NCI-H748 (cell line): Measurements from ENCODE around the gene KCNAB1.

ENCODE experiments used
- DNase-seq: peaks from one replicate; lab custom pipeline; 2025; ENCODE audit not compliant: unreplicated experiment; lab: John Stamatoyannopoulos, UW

The KCNAB1 gene

GRCh38 chr3:156311431-156311830, 191.1 kb downstream of the KCNAB1 start:
- no peak for DNase-seq

DNA sequence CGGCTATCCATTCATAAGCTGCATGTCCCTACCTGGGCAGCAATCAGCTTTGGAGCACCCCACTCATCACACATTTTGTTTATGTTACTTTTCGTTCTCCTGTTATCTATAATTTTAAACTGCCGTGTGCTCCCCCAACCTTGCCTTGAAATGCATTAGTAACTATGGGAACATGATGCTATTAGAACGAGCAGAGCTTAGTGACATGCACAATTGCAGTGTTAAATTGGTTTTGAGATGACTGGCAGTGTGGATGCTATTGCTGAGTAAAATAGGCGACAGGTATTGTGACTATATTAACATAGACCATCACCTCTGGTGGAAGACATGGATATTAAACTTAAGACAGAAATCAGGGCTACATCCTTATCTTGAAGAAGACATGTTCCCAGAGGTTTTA, 191.6 kb downstream of the KCNAB1 start:
- DNase-seq: peak; percentile 17

- no peak for DNase-seq
These were observed 195.7 kb downstream of the KCNAB1 start for GRCh38 chr3:156316076-156316475.

- peak; percentile 29 for DNase-seq
These were observed 197.2 kb downstream of the KCNAB1 start for GRCh38 chr3:156317462-156318074.

GRCh38 chr3:156321945-156322344, 201.6 kb downstream of the KCNAB1 start:
- peak; percentile 47 for DNase-seq

- no peak for DNase-seq
These were observed 203.1 kb downstream of the KCNAB1 start for GRCh38 chr3:156323466-156323865.

- DNase-seq: no peak
These were observed 210.0 kb downstream of the KCNAB1 start for GRCh38 chr3:156330415-156330814.

DNA sequence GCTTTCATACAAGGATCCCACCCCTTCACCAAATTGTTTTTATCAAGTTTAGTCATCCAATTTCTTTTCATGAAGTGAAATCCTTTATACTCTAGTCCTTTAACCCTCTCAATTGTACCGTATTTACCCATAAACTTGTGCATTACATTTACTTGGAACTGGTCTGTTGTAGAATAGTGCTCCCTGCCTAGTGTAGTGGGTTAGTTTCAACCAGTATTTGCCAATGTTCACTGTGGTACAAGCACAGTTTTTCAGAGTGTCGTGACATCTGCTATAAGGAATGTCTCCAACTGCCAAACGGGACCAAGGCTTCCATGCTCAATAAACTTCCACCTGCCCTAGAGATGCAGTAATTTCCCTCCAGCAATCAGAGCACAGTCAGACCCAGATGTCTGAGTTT, 211.9 kb downstream of the KCNAB1 start:
- no peak for DNase-seq

- no peak for DNase-seq
These were observed 214.6 kb downstream of the KCNAB1 start for GRCh38 chr3:156334841-156335545.

- peak; percentile 5 for DNase-seq
These were observed 219.1 kb downstream of the KCNAB1 start for GRCh38 chr3:156339491-156339890.

- no peak for DNase-seq
These were observed 221.0 kb downstream of the KCNAB1 start for GRCh38 chr3:156341332-156341731.

DNA sequence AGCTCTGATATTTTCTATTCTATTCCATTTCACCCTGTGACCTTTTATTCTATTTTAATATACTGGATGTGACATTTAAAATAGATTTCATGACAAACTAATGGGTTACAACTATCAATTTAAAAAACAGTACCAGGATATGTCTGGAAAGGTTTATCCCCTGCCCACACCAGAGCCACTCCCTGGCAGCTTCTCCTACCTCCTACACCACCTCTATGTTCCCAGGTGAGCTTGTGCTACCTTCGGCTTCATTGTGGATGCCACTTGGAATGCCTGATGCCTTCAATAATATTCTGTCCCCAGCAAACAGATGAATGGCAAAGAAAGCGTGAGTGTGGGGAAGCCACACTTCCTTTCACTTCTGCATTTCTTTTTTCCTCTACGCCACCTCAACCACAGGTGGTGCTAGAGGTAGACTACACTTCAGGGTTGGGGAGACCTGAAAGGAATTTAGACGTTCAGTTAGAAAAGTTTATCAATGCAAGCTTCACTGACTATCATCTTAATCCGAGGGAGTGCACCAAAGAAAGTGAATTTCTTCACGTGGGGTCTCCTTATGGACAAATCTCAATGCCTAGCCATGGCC, 221.5 kb downstream of the KCNAB1 start:
- DNase-seq: no peak

GRCh38 chr3:156344215-156344614, 223.8 kb downstream of the KCNAB1 start:
- DNase-seq: no peak

GRCh38 chr3:156349111-156349510, 228.7 kb downstream of the KCNAB1 start:
- DNase-seq: no peak

- no peak for DNase-seq
These were observed 229.6 kb downstream of the KCNAB1 start for GRCh38 chr3:156349978-156350377.

- no peak for DNase-seq
These were observed 230.4 kb downstream of the KCNAB1 start for GRCh38 chr3:156350781-156351180.

DNA sequence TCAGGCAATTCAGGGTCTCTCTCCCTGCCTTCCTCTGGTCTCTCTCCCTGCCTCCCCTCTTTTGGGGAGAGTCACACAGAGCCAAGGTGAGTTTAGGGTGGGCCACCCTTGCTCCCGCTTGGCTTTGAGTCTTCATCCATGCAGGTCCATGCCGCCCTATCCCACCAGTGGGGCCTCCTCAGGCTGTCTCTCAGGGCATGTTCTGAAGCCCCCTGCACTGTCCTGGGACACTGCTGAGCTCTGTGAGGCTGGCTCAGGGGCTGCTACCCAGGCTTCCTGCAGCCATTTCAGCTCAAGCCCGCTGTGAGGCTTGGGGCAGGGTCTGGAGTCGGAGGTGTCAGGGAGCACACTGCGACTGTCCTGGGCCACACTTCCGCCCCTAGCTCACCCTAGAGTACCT, 231.4 kb downstream of the KCNAB1 start:
- no peak for DNase-seq

DNA sequence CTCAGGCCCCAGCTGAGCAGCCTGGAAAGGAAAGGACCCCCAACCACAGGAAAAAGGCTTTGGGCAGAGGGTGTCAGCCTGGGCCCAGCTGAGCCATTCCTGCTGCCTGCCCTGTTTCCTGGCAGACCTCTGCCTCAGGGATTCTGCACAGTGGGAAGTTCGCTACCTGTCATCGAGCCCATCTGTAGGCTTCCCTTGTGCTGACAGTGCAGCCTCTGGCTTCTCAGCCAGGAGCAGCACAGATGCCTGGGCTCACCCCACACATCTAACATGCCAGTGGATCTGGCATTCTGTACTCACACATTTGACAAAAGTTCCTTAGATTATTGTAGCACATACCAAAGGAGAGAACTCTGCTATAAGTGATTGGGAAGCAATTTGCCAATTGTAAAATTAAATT, 232.3 kb downstream of the KCNAB1 start:
- DNase-seq: no peak

GRCh38 chr3:156353563-156353962, 233.2 kb downstream of the KCNAB1 start:
- no peak for DNase-seq

DNA sequence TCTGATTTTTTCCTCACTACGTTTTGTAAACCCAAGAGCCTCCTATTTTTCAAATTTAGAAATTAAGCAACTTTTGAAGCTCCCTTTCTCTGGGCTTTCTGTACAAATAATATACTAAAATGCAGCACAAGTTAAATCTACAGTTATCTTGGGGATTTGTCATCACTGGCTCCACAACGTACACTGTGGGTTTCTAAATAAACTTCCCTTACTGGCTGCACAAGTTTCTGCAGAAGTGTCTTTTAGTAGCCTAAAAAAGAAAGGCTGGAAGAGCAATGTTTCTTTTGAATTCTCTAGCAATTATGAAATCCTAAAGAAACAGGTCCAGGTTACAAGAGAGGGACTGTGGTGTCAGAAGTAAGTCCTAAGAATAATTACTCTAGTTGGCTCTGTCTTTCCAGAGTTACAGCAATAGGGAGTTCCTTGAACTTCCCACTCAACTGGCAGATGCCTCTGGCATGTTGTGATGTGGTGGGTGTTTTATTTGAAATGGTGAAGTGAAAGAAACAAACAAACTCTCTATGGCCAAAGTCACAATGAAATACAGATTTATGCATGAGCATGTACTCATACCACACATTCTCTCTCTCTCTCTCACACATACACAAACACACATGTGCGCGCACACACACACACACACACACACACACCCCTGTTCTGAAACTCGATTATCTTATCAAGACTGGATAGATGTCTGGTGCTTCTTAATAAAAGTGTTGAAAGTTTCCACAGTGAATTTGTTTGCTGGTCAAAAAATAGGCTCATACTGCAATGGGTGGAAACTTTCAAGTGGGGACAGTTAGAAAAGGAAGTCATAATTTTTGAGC, 236.4 kb downstream of the KCNAB1 start:
- DNase-seq: no peak

- no peak for DNase-seq
These were observed 237.9 kb downstream of the KCNAB1 start for GRCh38 chr3:156358232-156358631.

DNA sequence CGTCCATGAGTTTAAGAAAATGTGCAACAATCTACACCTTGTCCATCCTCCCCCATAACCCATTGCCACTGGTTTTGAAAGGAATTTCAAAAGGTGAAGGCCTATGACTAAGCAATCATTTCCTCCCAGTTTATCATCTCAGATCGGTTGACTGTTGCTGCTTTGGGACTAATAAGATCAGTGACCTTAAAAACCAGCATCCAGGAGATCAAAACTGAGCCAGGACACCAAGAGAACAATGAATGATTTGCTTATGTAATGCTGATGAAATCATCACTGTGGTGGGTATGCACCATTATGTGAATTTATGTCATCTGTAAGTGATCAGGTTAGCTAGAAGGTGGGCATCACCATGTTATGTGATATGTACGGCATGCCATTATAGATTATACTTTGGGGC, 239.0 kb downstream of the KCNAB1 start:
- no peak for DNase-seq
